Endodermal cell (in vitro differentiated cells): Measurements from ENCODE around the gene CREBBP. TPM values are rescaled to one million over a fixed set of nuclear protein-coding genes. Genes with fewer than 3 reads are reported as not detected.
A peak's percentile ranks its signal among the peaks of the same experiment; 100 is the strongest.

Experiments used
- DNase-seq: peaks from one replicate; pipeline ENCODE4 v3.0.0-alpha.2; 2017
- H3K27ac ChIP-seq: 2 replicates; pipeline ENCODE4 v1.5.1; 2013; ENCODE audit warnings: mild to moderate bottlenecking, low read depth, low read length, moderate library complexity
- H3K27me3 ChIP-seq: 2 replicates; pipeline ENCODE4 v1.6.1; 2013; ENCODE audit warnings: mild to moderate bottlenecking, low read length, moderate library complexity; ENCODE audit not compliant: insufficient read depth, control insufficient read depth, poor library complexity, severe bottlenecking
- H3K36me3 ChIP-seq: 2 replicates; pipeline ENCODE4 v1.7.0; 2013; ENCODE audit warnings: mild to moderate bottlenecking, low read length, moderate library complexity; ENCODE audit not compliant: control insufficient read depth, insufficient read depth
- H3K4me1 ChIP-seq: one replicate; pipeline ENCODE4 v1.7.0; 2013; ENCODE audit warnings: low read length; ENCODE audit not compliant: control insufficient read depth, insufficient read depth
- H3K4me3 ChIP-seq: 2 replicates; pipeline ENCODE4 v1.5.1; 2013; ENCODE audit warnings: mild to moderate bottlenecking, low read length, moderate library complexity
- H3K9ac ChIP-seq: 2 replicates; pipeline ENCODE4 v1.6.1; 2013; ENCODE audit warnings: mild to moderate bottlenecking, low read length, moderate library complexity; ENCODE audit not compliant: poor library complexity, severe bottlenecking; ENCODE audit errors: extremely low read depth
- H3K9me3 ChIP-seq: 2 replicates; pipeline ENCODE4 v1.6.1; 2013; ENCODE audit warnings: mild to moderate bottlenecking, low read length, moderate library complexity; ENCODE audit not compliant: control insufficient read depth
- H3K27ac Mint-ChIP-seq: 2 replicates; pipeline ENCODE4 v1.8.0; 2020; ENCODE audit warnings: mixed read lengths
- H3K27me3 Mint-ChIP-seq: 2 replicates; pipeline ENCODE4 v1.8.0; 2021; ENCODE audit warnings: mild to moderate bottlenecking, mixed read lengths; ENCODE audit not compliant: insufficient read depth
- H3K36me3 Mint-ChIP-seq: 2 replicates; pipeline ENCODE4 v1.8.0; 2020; ENCODE audit warnings: low read depth, mixed read lengths
- H3K4me1 Mint-ChIP-seq: 2 replicates; pipeline ENCODE4 v1.8.0; 2020; ENCODE audit warnings: mixed read lengths
- H3K4me3 Mint-ChIP-seq: 2 replicates; pipeline ENCODE4 v1.8.0; 2020; ENCODE audit warnings: mild to moderate bottlenecking, moderate library complexity, mixed read lengths
- H3K9me3 Mint-ChIP-seq: 2 replicates; pipeline ENCODE4 v1.8.0; 2020; ENCODE audit warnings: mild to moderate bottlenecking, mixed read lengths
- WGBS, 2 experiments: methylation state at CpG; one replicate each; pipeline versions ENCODE4 v1.1.5 to v1.1.7; 2013; ENCODE audit warnings: missing lambda C conversion rate in 2 of 2, mixed read lengths in 1 of 2; ENCODE audit not compliant: insufficient coverage in 1 of 2, insufficient read length in 1 of 2; 5-methylcytosine and 5-hydroxymethylcytosine counted together
- total RNA-seq, 2 donors: library from RNA; stranded (reverse); fragmentation: NEBNext Ultra II Directional in 1 of 2; extraction: Animal tissue kit (Norgen Biotek cat#: 25700) in 1 of 2; gene quantifications; 2 replicates in 1 of 2; 3 replicates in 1 of 2; pipeline ENCODE4 v1.2.1, GENCODE V29; 2021
- TF ChIP-seq, protein P1 (sequence below): fragments of 200-600 bp; sonication (generic); conservative IDR thresholded peaks from 2 replicates; pipeline ENCODE4 v1.5.0; 2021; ENCODE audit warnings: antibody characterized with exemption, mild to moderate bottlenecking

The CREBBP gene
- total RNA-seq, 2 donors from 2014 or later: 71.1 to 103 TPM

DNA sequence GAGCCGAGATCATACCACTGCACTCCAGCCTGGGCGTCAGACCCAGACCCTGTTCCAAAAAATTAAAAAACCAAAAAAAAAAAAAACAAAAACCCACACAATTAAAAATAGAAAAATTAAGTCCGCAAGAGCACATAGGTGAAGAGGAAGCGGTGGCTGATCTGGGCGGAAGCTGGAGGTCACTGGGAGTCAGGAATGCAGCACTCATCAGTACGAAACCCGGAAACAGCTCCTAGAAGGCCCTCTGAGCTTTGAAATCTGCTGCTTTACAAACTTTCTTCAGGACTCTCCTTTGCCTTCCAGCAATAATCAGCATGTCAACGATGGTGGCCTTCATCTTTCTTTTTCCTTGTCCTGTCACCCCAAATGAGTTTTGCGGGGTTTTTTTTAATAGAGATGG, 192.7 kb downstream of the CREBBP start:
- H3K9ac ChIP-seq: no peak overlapping the region
- H3K27ac ChIP-seq: no peak overlapping the region
- 98 to 99% methylated on average over 5 to 9 of the region's 9 CpGs for WGBS, 2 experiments
- TF ChIP-seq, protein P1, sequence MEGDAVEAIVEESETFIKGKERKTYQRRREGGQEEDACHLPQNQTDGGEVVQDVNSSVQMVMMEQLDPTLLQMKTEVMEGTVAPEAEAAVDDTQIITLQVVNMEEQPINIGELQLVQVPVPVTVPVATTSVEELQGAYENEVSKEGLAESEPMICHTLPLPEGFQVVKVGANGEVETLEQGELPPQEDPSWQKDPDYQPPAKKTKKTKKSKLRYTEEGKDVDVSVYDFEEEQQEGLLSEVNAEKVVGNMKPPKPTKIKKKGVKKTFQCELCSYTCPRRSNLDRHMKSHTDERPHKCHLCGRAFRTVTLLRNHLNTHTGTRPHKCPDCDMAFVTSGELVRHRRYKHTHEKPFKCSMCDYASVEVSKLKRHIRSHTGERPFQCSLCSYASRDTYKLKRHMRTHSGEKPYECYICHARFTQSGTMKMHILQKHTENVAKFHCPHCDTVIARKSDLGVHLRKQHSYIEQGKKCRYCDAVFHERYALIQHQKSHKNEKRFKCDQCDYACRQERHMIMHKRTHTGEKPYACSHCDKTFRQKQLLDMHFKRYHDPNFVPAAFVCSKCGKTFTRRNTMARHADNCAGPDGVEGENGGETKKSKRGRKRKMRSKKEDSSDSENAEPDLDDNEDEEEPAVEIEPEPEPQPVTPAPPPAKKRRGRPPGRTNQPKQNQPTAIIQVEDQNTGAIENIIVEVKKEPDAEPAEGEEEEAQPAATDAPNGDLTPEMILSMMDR: no peak
- Mint-ChIP-seq H3K27me3 (no peaks in the 10 kb centered on the region), H3K36me3 (peaks cover 58% of the 10 kb centered on the region), H3K4me1 (peaks cover 4% of the 10 kb centered on the region), H3K27ac (no peak overlapping the region), H3K9me3 (no peaks in the 10 kb centered on the region), H3K4me3 (no peak overlapping the region)
- no peaks in the 10 kb centered on the region for H3K27me3 ChIP-seq
- no peak overlapping the region for H3K4me3 ChIP-seq
- no peak for DNase-seq
- peaks cover 56% of the 10 kb centered on the region for H3K36me3 ChIP-seq
- H3K9me3 ChIP-seq: no peaks in the 10 kb centered on the region
- H3K4me1 ChIP-seq: peaks cover 3% of the 10 kb centered on the region

DNA sequence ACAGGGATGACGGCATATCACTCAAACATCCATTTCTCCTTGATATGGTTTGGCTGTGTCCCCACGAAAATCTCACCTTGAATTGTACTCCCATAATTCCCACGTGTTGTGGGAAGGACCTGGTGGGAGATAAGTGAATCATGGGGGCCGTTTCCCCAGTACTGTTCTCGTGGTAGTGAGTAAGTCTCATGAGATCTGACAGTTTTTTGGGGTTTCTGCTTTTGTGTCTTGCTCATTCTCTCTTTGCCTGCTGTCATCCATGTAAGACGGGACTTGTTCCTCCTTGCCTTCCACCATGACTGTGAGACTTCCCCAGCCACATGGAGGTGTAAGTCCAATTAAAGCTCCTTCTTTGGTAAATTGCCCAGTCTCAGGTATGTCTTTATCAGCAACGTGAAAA, 193.5 kb downstream of the CREBBP start:
- no peak for DNase-seq
- Histone ChIP-seq H3K27ac (no peak overlapping the region), H3K4me3 (no peak overlapping the region), H3K36me3 (peaks cover 59% of the 10 kb centered on the region), H3K27me3 (no peaks in the 10 kb centered on the region), H3K9ac (no peak overlapping the region), H3K4me1 (peaks cover 3% of the 10 kb centered on the region), H3K9me3 (no peaks in the 10 kb centered on the region)
- peaks cover 64% of the 10 kb centered on the region for H3K36me3 Mint-ChIP-seq
- H3K4me1 Mint-ChIP-seq: peaks cover 4% of the 10 kb centered on the region
- TF ChIP-seq, protein P1: no peak
- H3K9me3 Mint-ChIP-seq: no peaks in the 10 kb centered on the region
- no peak overlapping the region for H3K4me3 Mint-ChIP-seq
- H3K27me3 Mint-ChIP-seq: no peaks in the 10 kb centered on the region
- 92 to 97% methylated on average over 4 to 7 of the region's 7 CpGs for WGBS, 2 experiments
- H3K27ac Mint-ChIP-seq: peak overlapping the region; percentile 37

DNA sequence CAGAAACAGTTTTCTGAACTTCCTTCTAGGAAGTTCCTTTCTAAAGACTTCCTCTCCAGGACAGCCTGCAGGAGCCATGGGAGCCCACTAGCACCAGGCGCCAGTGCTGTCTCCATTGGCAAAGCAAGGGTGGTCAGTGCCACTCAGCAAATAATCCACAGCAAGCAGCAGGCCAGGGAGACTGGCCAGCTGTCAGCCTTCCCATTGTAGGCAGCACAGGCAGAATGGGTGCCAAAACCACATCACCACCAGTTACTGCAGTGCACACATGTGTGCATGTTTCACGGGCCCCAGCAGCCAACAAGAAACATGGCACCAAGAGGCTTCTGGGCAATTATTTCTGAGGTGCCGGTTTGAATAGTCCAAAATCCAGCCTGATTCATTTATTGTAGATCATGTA, 199.3 kb downstream of the CREBBP start:
- Histone ChIP-seq H3K27me3 (no peaks in the 10 kb centered on the region), H3K9me3 (no peaks in the 10 kb centered on the region), H3K27ac (no peak overlapping the region), H3K4me3 (no peak overlapping the region), H3K36me3 (peaks cover 46% of the 10 kb centered on the region), H3K4me1 (no peaks in the 10 kb centered on the region), H3K9ac (no peak overlapping the region)
- Mint-ChIP-seq H3K36me3 (peaks cover 67% of the 10 kb centered on the region), H3K4me1 (no peaks in the 10 kb centered on the region), H3K4me3 (no peak overlapping the region), H3K27me3 (no peaks in the 10 kb centered on the region), H3K27ac (no peak overlapping the region), H3K9me3 (no peaks in the 10 kb centered on the region)
- TF ChIP-seq, protein P1: no peak
- WGBS, 2 experiments: 91 to 100% methylated on average over 1 to 3 of the region's 3 CpGs
- DNase-seq: no peak
